ENCODE measurements around the gene SLF1.

DNA sequence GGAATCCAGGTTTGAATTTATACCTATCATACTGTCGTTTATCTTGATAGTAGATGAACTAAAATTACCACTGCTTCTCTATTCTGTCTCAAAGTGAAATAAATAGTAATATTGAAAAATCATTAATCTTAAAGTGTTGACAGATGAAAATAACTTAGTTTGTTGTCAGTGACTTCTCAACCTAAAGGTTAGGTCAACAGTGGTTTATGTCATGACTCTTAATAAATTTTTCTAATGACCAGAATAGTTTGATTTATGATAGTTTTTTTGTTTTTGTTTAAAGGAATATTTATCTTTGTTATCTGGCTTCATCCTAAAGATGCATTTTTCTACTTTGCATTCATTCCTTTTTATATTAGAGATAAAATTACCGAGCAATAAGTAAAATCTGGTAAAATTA is 81.1 kb downstream of the SLF1 start:
- TF ChIP-seq CTCF (IDR thresholded peaks at IDR 0.05) (no peak), POLR2A (IDR thresholded peaks at IDR 0.05) (no peak)

Data from breast epithelium (tissue), 3 donors.